SK-N-DZ (cell line): ENCODE data around the gene C22orf15.

Experiments
- DNase-seq: peaks from one replicate; pipeline ENCODE4 v3.0.0-alpha.2; 2015; ENCODE audit warnings: low spot score

C22orf15 gene

GRCh38 chr22:23786752-23787599 lies 24.2 kb downstream of the C22orf15 start, which contains the start of gene SMARCB1:
Gene SMARCB1 (plus strand): TSS chr22:23786966. CDS start chr22:23787170, 204 bp downstream.
- peak; percentile 89 for DNase-seq

GRCh38 chr22:23787600-23787896 lies 24.8 kb downstream of the C22orf15 start:
- no peak for DNase-seq

GRCh38 chr22:23787910-23788309 lies 25.1 kb downstream of the C22orf15 start:
- no peak for DNase-seq

GRCh38 chr22:23789121-23789520 lies 26.3 kb downstream of the C22orf15 start:
- no peak for DNase-seq

- DNase-seq: no peak
These were observed 26.8 kb downstream of the C22orf15 start for GRCh38 chr22:23789638-23790037.

- no peak for DNase-seq
These were observed 28.3 kb downstream of the C22orf15 start for GRCh38 chr22:23790819-23791737.

- no peak for DNase-seq
These were observed 29.2 kb downstream of the C22orf15 start for GRCh38 chr22:23791738-23792645.

GRCh38 chr22:23793326-23793725 lies 30.5 kb downstream of the C22orf15 start:
- DNase-seq: no peak

- DNase-seq: no peak
These were observed 33.7 kb downstream of the C22orf15 start for GRCh38 chr22:23796461-23796860.

GRCh38 chr22:23800297-23801237 lies 37.8 kb downstream of the C22orf15 start:
- DNase-seq: no peak

GRCh38 chr22:23801238-23801821 lies 38.5 kb downstream of the C22orf15 start:
- no peak for DNase-seq

GRCh38 chr22:23801886-23802377 lies 39.1 kb downstream of the C22orf15 start:
- DNase-seq: no peak

- DNase-seq: no peak
These were observed 40.4 kb downstream of the C22orf15 start for GRCh38 chr22:23803001-23803819.

- DNase-seq: no peak
These were observed 42.0 kb downstream of the C22orf15 start for GRCh38 chr22:23804781-23805291.

- DNase-seq: no peak
These were observed 44.0 kb downstream of the C22orf15 start for GRCh38 chr22:23806837-23807236.

GRCh38 chr22:23812378-23812777 lies 49.6 kb downstream of the C22orf15 start:
- no peak for DNase-seq
